Thymus (tissue), 11 donors: Measurements from ENCODE around the gene ZNF19. TPM values are rescaled to one million over a fixed set of nuclear protein-coding genes. Genes with fewer than 3 reads are reported as not detected.

ENCODE experiments used
- DNase-seq, 9 donors: peaks; one replicate each; pipeline ENCODE4 v3.0.0-alpha.2; 2013; ENCODE audit warnings: low spot score in 9 of 9, low read depth in 6 of 9, missing footprints in 1 of 9
- H3K27ac ChIP-seq, 2 donors: one replicate each; pipeline ENCODE4 v1.5.1; 2013; ENCODE audit warnings: control low read depth in 1 of 2, low read depth in 1 of 2, low read length in 1 of 2, mild to moderate bottlenecking in 1 of 2, moderate library complexity in 1 of 2
- H3K27me3 ChIP-seq, 2 donors: one replicate each; pipeline ENCODE4 v1.5.1; 2013; ENCODE audit warnings: low read length in 1 of 2; ENCODE audit not compliant: control insufficient read depth in 2 of 2, insufficient read depth in 1 of 2
- H3K36me3 ChIP-seq, 2 donors: one replicate each; pipeline ENCODE4 v1.5.1; 2013; ENCODE audit warnings: low read length in 1 of 2, mild to moderate bottlenecking in 1 of 2, moderate library complexity in 1 of 2; ENCODE audit not compliant: control insufficient read depth in 2 of 2, insufficient read depth in 2 of 2
- H3K4me1 ChIP-seq, 2 donors: one replicate each; pipeline ENCODE4 v1.5.1; 2013; ENCODE audit warnings: low read length in 2 of 2; ENCODE audit not compliant: control insufficient read depth in 2 of 2, insufficient read depth in 2 of 2
- H3K4me3 ChIP-seq, 2 donors: one replicate each; pipeline ENCODE4 v1.5.1; 2013; ENCODE audit warnings: low read length in 2 of 2, control low read depth in 1 of 2, mild to moderate bottlenecking in 1 of 2
- H3K9me3 ChIP-seq, 2 donors: one replicate each; pipeline ENCODE4 v1.5.1; 2013; ENCODE audit warnings: low read length in 1 of 2, mild to moderate bottlenecking in 1 of 2; ENCODE audit not compliant: control insufficient read depth in 2 of 2, insufficient read depth in 1 of 2
- WGBS: extraction: QIAGEN DNeasy Blood & Tissue Kit; methylation state at CpG from one replicate; pipeline ENCODE4 v1.1.7; 2013; 5-methylcytosine and 5-hydroxymethylcytosine counted together
- polyA plus RNA-seq: library from polyadenylated mRNA; stranded (reverse); fragments of 200-250 nt; gene quantifications from one replicate; pipeline ENCODE4 v1.2.3, GENCODE V29; 2013
- total RNA-seq: library from RNA; stranded (reverse); fragments of 120-200 nt; gene quantifications from one replicate; pipeline ENCODE4 v1.2.4, GENCODE V29; 2013
- donor health status: healthy.

ZNF19 gene
- total and polyA plus RNA-seq, 2 donors: 2.5 to 3.2 TPM

GRCh38 chr16:71460941-71461340 lies 28.2 kb downstream of the ZNF19 start:
- no peak overlapping the region for H3K27ac ChIP-seq
- H3K4me1 ChIP-seq: peaks cover 0 to 3% of the 10 kb centered on the region in 2 donors
- WGBS: 98% methylated on average over 1 of the region's 1 CpG
- H3K9me3 ChIP-seq: no peaks in the 10 kb centered on the region
- no peaks in the 10 kb centered on the region for H3K36me3 ChIP-seq
- no peak for DNase-seq
- no peak overlapping the region for H3K4me3 ChIP-seq
- H3K27me3 ChIP-seq: no peaks in the 10 kb centered on the region

GRCh38 chr16:71460236-71460635 lies 28.9 kb downstream of the ZNF19 start:
- Histone ChIP-seq H3K4me3 (no peak overlapping the region), H3K27ac (no peak overlapping the region), H3K36me3 (no peaks in the 10 kb centered on the region), H3K9me3 (no peaks in the 10 kb centered on the region), H3K27me3 (no peaks in the 10 kb centered on the region), H3K4me1 (peaks cover 0 to 3% of the 10 kb centered on the region in 2 donors)
- DNase-seq: no peak
- WGBS: 97% methylated on average over 4 of the region's 4 CpGs

GRCh38 chr16:71459510-71459909 lies 29.6 kb downstream of the ZNF19 start:
- DNase-seq: no peak
- peaks cover 0 to 3% of the 10 kb centered on the region in 2 donors for H3K4me1 ChIP-seq
- H3K36me3 ChIP-seq: peaks cover 0 to 5% of the 10 kb centered on the region in 2 donors
- no peaks in the 10 kb centered on the region for H3K9me3 ChIP-seq
- H3K27me3 ChIP-seq: no peaks in the 10 kb centered on the region
- H3K4me3 ChIP-seq: no peak overlapping the region
- no peak overlapping the region for H3K27ac ChIP-seq

GRCh38 chr16:71456801-71457200 lies 32.3 kb downstream of the ZNF19 start:
- peaks cover 0 to 3% of the 10 kb centered on the region in 2 donors for H3K4me1 ChIP-seq
- H3K27me3 ChIP-seq: no peaks in the 10 kb centered on the region
- H3K9me3 ChIP-seq: no peaks in the 10 kb centered on the region
- H3K27ac ChIP-seq: no peak overlapping the region
- 99% methylated on average over 4 of the region's 4 CpGs for WGBS
- DNase-seq: no peak
- no peak overlapping the region for H3K4me3 ChIP-seq
- peaks cover 10 to 13% of the 10 kb centered on the region in 2 donors for H3K36me3 ChIP-seq

GRCh38 chr16:71453036-71453435 lies 36.1 kb downstream of the ZNF19 start:
- Histone ChIP-seq H3K36me3 (peaks cover 19 to 25% of the 10 kb centered on the region in 2 donors), H3K4me3 (no peak overlapping the region), H3K27ac (no peak overlapping the region), H3K4me1 (no peaks in the 10 kb centered on the region), H3K9me3 (peaks cover 6 to 13% of the 10 kb centered on the region in 2 donors), H3K27me3 (no peaks in the 10 kb centered on the region)
- DNase-seq: no peak

- WGBS: 98% methylated on average over 3 of the region's 3 CpGs
- Histone ChIP-seq H3K4me3 (no peak overlapping the region), H3K36me3 (peaks cover 19% of the 10 kb centered on the region in 2 donors), H3K9me3 (peaks cover 15 to 22% of the 10 kb centered on the region in 2 donors), H3K27me3 (no peaks in the 10 kb centered on the region), H3K4me1 (no peaks in the 10 kb centered on the region), H3K27ac (no peak overlapping the region)
- DNase-seq: no peak
Measured at GRCh38 chr16:71449020-71449419, 40.1 kb downstream of the ZNF19 start.

GRCh38 chr16:71448274-71448866 lies 40.8 kb downstream of the ZNF19 start:
- H3K27me3 ChIP-seq: no peaks in the 10 kb centered on the region
- peaks cover 14 to 17% of the 10 kb centered on the region in 2 donors for H3K36me3 ChIP-seq
- no peak for DNase-seq
- H3K4me1 ChIP-seq: no peaks in the 10 kb centered on the region
- WGBS: 98% methylated on average over 7 of the region's 7 CpGs
- no peak overlapping the region for H3K27ac ChIP-seq
- H3K4me3 ChIP-seq: no peak overlapping the region
- H3K9me3 ChIP-seq: peaks cover 15 to 26% of the 10 kb centered on the region in 2 donors

- Histone ChIP-seq H3K27me3 (peaks cover 0 to 13% of the 10 kb centered on the region in 2 donors), H3K36me3 (peaks cover 0 to 3% of the 10 kb centered on the region in 2 donors), H3K4me3 (no peak overlapping the region), H3K9me3 (peaks cover 8 to 36% of the 10 kb centered on the region in 2 donors), H3K27ac (no peak overlapping the region), H3K4me1 (no peaks in the 10 kb centered on the region)
- 93% methylated on average over 6 of the region's 6 CpGs for WGBS
- no peak for DNase-seq
Measured at GRCh38 chr16:71443714-71444113, 45.4 kb downstream of the ZNF19 start.

GRCh38 chr16:71442051-71442440 lies 47.1 kb downstream of the ZNF19 start, which contains the start of gene TLE7:
TLE7 (minus strand) TSS chr16:71442054; CDS start chr16:71433324, 8,730 bp downstream.
- H3K9me3 ChIP-seq: peaks cover 2 to 32% of the 10 kb centered on the region in 2 donors
- no peak for DNase-seq
- H3K36me3 ChIP-seq: no peaks in the 10 kb centered on the region
- H3K27me3 ChIP-seq: peaks cover 0 to 13% of the 10 kb centered on the region in 2 donors
- no peak within 1 kb of the TSS for H3K27ac ChIP-seq
- 89% methylated on average over 13 of the region's 13 CpGs for WGBS
- H3K4me1 ChIP-seq: no peaks in the 10 kb centered on the region
- no peak within 1 kb of the TSS for H3K4me3 ChIP-seq
